CD4-positive, alpha-beta T cell treated with Interferon gamma for 1 hour (primary cell): ENCODE results near the gene C2CD2L.
"Not testable (repeated sequence)": the region's sequence is repeated elsewhere in the genome, so short reads cannot be mapped to it uniquely, and the experiment has no call there.

Source experiments
- DNase-seq: peaks from one replicate; pipeline ENCODE4 v3.0.0-alpha.2; 2020

Gene C2CD2L

GRCh38 chr11:119106564-119107537 lies at the start of gene C2CD2L:
Gene C2CD2L, plus strand, starts transcription at chr11:119107344. Its CDS starts 398 bp downstream, at chr11:119107742.
- DNase-seq = peak; percentile 91

- DNase-seq = not testable (repeated sequence)
Observed at GRCh38 chr11:119059128-119059527, 48.0 kb upstream of the C2CD2L start.

DNA sequence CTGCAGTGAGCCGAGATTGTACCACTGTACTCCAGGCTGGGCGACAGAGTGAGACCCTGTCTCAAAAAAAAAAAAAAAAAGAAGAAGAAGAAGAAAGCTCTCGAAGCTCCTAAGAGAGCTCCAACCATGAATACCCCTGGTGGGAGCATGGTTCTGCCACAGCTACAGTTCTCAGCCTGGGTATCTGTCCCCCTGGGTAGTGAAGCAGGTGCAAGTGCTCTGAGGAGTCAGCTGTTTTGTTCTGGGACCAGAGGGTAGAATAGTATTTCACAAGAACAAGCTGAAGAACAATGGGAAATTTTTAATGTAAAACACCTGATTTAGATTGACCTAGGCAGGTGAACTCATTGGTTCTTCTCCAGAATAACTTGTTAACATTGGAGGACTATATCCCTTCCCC lies 45.9 kb upstream of the C2CD2L start:
- DNase-seq = no peak

- no peak for DNase-seq
Observed at GRCh38 chr11:119062779-119063178, 44.4 kb upstream of the C2CD2L start.

DNA sequence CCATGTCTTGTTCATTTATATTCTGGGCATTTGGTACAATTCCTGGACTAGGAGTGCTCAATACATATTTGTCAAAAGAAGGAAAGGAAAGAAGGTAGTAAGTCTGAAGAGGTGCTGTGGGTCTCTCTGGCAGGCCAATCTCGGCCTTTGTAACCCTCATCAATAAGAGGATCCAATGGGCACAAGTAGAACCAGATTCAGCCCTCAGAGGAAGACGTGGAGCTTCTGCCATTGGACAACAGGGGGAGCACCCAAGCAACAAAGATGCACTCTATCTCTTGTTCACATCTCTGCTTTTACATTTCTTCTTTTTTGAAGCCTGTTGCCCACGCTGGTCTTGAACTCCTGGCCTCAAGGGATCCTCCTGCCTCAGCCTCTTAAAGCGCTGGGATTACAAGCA lies 41.8 kb upstream of the C2CD2L start:
- DNase-seq = peak; percentile 42

- peak; percentile 97 for DNase-seq
Observed at GRCh38 chr11:119067371-119068222, 39.5 kb upstream of the C2CD2L start, which contains the start of gene VPS11. Gene VPS11, plus strand, starts transcription at chr11:119067818. Its CDS starts 6 bp downstream, at chr11:119067824.

DNA sequence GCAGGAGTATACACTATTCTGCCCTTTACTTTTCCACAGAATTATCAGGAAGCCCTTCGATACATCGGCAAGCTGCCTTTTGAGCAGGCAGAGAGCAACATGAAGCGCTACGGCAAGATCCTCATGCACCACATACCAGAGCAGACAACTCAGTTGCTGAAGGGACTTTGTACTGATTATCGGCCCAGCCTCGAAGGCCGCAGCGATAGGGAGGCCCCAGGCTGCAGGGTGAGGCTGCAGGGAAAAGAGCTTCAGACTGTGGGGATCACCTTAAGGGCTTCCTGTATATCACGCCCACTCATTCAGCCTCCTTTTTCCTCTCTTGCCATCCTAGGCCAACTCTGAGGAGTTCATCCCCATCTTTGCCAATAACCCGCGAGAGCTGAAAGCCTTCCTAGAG lies 29.3 kb upstream of the C2CD2L start:
- DNase-seq = no peak

GRCh38 chr11:119078675-119079420 lies 28.3 kb upstream of the C2CD2L start:
- no peak for DNase-seq

DNA sequence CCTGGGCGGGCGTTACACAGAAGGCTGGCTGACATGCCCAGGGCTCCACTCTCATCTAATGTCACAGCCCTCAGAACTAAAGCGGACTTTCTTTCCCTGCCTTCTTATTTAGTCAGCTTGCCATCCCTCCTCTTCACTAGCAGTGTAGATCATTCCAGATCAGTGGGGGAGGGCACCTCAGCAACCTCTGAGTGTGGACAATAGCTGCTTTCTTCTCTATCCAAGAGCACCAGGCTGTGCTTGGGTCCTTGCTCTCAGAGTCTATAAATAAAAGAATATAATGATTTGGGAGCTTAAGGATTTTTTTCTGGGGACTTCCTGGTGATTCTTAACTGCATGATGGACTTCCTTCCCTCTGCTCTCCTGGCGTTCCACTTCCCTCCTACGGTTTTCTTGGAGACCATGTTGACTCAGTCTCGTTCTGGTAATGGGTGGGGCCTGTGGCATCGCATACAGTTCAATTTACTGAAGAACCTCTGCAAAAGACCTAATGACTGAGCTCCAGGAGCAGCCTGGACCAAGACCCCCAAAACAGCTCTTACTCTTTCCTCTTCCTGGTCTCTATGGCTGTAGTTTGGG lies 25.4 kb upstream of the C2CD2L start:
- no peak for DNase-seq

- DNase-seq = peak; percentile 91
Observed at GRCh38 chr11:119084663-119085436, 22.3 kb upstream of the C2CD2L start, which contains the start of gene HMBS. Gene HMBS, plus strand, starts transcription at chr11:119084881. Its CDS starts 153 bp downstream, at chr11:119085034.

- no peak for DNase-seq
Observed at GRCh38 chr11:119085437-119085847, 21.7 kb upstream of the C2CD2L start.

DNA sequence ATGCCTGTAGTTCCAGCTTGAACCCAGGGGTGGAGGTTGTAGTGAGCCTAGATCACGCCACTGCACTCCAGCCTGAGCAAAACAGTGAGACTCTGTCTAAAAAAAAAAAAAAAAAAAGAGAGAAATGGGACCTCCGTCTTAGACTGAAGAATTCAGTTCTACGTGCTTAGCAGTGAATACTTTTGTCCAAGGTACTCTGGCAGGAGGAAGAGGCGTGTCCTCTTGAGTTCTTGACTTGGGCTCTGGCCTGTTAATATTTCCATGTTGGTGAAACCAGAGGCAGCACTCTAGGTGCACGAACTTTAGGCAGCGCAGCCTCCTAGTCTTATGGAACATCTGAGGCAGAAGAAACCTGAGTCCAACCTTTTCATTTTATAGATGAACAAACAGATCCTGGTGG lies 20.0 kb upstream of the C2CD2L start:
- DNase-seq = no peak

DNA sequence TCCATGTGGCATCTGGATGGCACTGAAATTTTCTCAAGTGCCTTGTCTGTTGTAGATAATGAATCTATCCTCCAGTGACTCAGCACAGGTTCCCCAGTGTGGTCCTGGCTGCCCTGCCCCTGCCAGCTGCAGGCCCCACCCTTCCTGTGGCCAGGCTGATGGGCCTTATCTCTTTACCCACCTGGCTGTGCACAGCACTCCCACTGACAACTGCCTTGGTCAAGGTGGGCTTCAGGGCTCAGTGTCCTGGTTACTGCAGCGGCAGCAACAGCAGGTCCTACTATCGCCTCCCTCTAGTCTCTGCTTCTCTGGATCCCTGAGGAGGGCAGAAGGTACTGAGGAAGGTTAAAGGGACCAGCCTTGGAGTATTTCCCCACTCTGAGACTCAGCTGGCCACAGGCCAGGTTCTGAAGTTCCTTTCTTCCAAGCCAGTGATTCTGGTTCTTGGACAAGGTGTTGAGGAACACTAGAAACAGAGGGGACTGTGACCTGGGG lies 19.4 kb upstream of the C2CD2L start:
- DNase-seq = no peak

DNA sequence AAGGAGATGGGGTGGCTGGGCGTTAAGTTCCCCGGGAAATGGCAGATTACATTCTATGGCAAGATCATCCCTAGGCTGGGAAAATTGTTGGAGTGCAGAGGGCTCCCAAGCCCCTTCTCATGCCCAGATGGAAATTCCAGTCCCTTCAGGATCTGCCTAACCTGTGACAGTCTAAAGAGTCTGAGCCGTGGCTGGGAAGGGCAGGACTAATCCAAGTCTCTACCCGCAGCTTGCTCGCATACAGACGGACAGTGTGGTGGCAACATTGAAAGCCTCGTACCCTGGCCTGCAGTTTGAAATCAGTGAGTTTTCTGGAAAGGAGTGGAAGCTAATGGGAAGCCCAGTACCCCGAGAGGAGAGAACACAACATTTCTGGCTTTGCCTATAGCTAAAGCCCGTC lies 18.7 kb upstream of the C2CD2L start:
- DNase-seq = no peak

- DNase-seq = no peak
Observed at GRCh38 chr11:119089319-119089718, 17.8 kb upstream of the C2CD2L start.

DNA sequence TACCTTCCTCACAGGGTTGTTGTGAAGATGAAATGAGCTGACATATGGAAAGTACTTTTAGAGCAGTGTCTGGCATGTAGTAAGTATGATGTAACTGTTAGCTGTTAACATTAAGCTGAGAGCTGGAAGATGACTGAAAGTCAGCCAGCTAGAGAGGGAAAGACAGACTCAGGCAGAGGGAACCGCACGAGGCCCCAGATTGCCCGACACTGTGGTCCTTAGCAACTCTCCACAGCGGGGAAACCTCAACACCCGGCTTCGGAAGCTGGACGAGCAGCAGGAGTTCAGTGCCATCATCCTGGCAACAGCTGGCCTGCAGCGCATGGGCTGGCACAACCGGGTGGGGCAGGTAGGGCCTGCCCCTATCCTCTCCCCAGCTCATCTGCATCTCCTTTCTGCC lies 16.0 kb upstream of the C2CD2L start:
- no peak for DNase-seq

DNA sequence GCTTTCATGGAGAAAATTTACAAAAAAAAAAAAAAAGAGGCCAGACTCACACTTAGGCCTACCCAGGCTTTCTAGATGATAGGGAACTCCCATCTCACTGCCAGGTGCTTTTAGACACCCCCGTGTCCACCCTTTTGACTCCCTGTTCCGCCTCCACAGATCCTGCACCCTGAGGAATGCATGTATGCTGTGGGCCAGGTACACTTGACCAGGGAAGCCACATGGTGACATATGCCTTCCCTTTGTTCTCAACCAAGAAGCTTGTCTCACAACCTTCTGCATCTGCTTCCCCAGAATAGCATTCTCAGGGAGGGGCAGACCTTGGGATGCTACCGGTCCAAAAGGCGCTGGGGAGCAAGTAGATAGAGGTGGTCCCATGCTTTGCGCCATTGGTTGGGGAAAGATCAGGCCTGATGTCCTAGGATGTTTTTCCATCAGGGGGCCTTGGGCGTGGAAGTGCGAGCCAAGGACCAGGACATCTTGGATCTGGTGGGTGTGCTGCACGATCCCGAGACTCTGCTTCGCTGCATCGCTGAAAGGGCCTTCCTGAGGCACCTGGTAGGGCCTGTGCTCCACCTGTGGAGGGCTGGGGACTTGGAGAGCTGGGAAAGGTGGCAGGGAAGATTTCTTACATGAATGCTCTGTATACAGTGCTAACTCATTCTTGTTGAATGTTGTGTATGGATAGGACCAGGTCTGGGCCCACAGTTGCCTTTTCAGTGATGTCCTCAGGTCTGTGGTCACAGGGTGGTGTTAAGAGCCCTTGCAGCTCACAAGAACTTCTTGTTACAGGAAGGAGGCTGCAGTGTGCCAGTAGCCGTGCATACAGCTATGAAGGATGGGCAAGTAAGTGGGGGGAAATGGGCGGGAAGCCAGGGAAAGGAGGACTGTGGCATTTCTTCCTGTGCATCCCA lies 14.9 kb upstream of the C2CD2L start:
- no peak for DNase-seq

DNA sequence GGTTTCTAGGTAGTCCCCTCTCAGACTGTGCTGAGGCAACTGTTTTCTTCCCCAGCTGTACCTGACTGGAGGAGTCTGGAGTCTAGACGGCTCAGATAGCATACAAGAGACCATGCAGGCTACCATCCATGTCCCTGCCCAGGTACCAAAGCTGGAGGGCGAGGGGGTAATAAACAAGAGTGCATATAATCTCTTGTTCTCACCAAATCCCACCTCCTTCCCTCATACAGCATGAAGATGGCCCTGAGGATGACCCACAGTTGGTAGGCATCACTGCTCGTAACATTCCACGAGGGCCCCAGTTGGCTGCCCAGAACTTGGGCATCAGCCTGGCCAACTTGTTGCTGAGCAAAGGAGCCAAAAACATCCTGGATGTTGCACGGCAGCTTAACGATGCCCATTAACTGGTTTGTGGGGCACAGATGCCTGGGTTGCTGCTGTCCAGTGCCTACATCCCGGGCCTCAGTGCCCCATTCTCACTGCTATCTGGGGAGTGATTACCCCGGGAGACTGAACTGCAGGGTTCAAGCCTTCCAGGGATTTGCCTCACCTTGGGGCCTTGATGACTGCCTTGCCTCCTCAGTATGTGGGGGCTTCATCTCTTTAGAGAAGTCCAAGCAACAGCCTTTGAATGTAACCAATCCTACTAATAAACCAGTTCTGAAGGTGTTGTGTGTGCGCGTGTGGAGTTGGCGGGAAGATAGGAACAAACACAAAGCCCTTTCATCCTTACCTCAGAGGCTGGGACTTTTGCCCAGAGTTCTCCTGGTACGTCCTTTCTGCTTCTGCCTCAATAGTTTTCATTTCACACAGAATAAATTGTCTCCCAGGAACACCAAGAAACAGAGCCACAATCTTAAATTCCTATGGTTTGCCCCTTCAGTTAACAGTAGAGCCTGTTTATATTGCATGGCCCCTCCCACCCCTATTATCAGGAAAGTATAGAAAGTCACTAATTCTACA lies 14.0 kb upstream of the C2CD2L start:
- DNase-seq = no peak
